ENCODE results near the gene GLRB. TPM values are rescaled to one million over a fixed set of nuclear protein-coding genes. Genes with fewer than 3 reads are reported as not detected.

Gene GLRB
- polyA plus RNA-seq, 12 donors = 4.7 to 8.9 (median 6.7) TPM; not detected in 2

Other genes starting within 250 kb of the GLRB start
- 10 to 100 TPM in 11 of 12 donors, not detected in 1; 27.7 to 56.7 (median 36.2) TPM for gene PDGFC, start 104.4 kb upstream of the GLRB start, polyA plus RNA-seq (ENCODE audit: insufficient read length in 12 of 12)
- 10 to 100 TPM in 3 of 12 donors, 1 to 10 TPM in 8, not detected in 1; 3.7 to 44.1 (median 5.2) TPM for gene GRIA2, start 144.6 kb downstream of the GLRB start, polyA plus RNA-seq (ENCODE audit: insufficient read length in 12 of 12)